MM.1S (cell line): ENCODE results near the gene TLR5.

ENCODE experiments used
- DNase-seq: peaks from one replicate; pipeline ENCODE4 v3.0.0-alpha.2; 2015
- H2AFZ ChIP-seq: fragments of 300-600 bp; sonication (generic); 2 replicates; pipeline ENCODE4 v1.6.0; 2016; ENCODE audit warnings: antibody characterized with exemption, low read length
- H3F3A ChIP-seq: fragments of 300-600 bp; sonication (generic); 2 replicates; pipeline ENCODE4 v1.6.1; 2016; ENCODE audit warnings: mild to moderate bottlenecking, antibody characterized with exemption, low read length, moderate library complexity, mixed read lengths; ENCODE audit not compliant: insufficient read depth
- H3K27ac ChIP-seq: fragments of 300-600 bp; sonication (generic); 2 replicates; pipeline ENCODE4 v1.5.1; 2016; ENCODE audit warnings: mild to moderate bottlenecking, low read length
- H3K27me3 ChIP-seq: fragments of 300-600 bp; sonication (generic); replicated peaks from 2 replicates; pipeline ENCODE4 v1.6.0; 2016; ENCODE audit warnings: low read length; ENCODE audit not compliant: insufficient read depth
- H3K36me3 ChIP-seq: fragments of 300-600 bp; sonication (generic); replicated peaks from 2 replicates; pipeline ENCODE4 v1.6.1; 2016; ENCODE audit warnings: mild to moderate bottlenecking, low read length, mixed read lengths; ENCODE audit not compliant: insufficient read depth
- H3K4me1 ChIP-seq: fragments of 300-600 bp; sonication (generic); 2 replicates; pipeline ENCODE4 v1.6.1; 2016; ENCODE audit warnings: low read length, mixed read lengths
- H3K4me2 ChIP-seq: fragments of 300-600 bp; sonication (generic); 2 replicates; pipeline ENCODE4 v1.6.0; 2016; ENCODE audit warnings: low read depth, low read length
- H3K4me3 ChIP-seq: fragments of 300-600 bp; sonication (generic); 2 replicates; pipeline ENCODE4 v1.5.1; 2016; ENCODE audit warnings: low read length, mixed read lengths
- H3K79me2 ChIP-seq: fragments of 300-600 bp; sonication (generic); 2 replicates; pipeline ENCODE4 v1.6.1; 2016; ENCODE audit warnings: mixed run types, low read length, mixed read lengths
- H3K9ac ChIP-seq: fragments of 300-600 bp; sonication (generic); 2 replicates; pipeline ENCODE4 v1.6.1; 2016; ENCODE audit warnings: low read length, mixed read lengths
- H3K9me2 ChIP-seq: fragments of 300-600 bp; sonication (generic); replicated peaks from 2 replicates; pipeline ENCODE4 v1.6.1; 2016; ENCODE audit warnings: mild to moderate bottlenecking, low read length, mixed read lengths; ENCODE audit not compliant: insufficient read depth
- H3K9me3 ChIP-seq: fragments of 300-600 bp; sonication (generic); replicated peaks from 2 replicates; pipeline ENCODE4 v1.6.1; 2016; ENCODE audit warnings: mild to moderate bottlenecking, low read length, mixed read lengths; ENCODE audit not compliant: insufficient read depth
- H4K20me1 ChIP-seq: fragments of 300-600 bp; sonication (generic); 2 replicates; pipeline ENCODE4 v1.6.1; 2016; ENCODE audit warnings: mild to moderate bottlenecking, low read length, moderate library complexity, mixed read lengths; ENCODE audit not compliant: insufficient read depth
- EZH2 ChIP-seq: fragments of 300-600 bp; sonication (generic); optimal IDR thresholded peaks from 2 replicates; pipeline ENCODE3; 2017; ENCODE audit warnings: low read depth, mild to moderate bottlenecking, antibody characterized with exemption, low read length, mixed read lengths
- EZH2phosphoT487 ChIP-seq: fragments of 300-600 bp; sonication (generic); IDR thresholded peaks from 2 replicates; pipeline ENCODE4 v1.6.1; 2018; ENCODE audit warnings: antibody characterized with exemption, low read length
- TF ChIP-seq, protein P1 (sequence below): fragments of 300-600 bp; sonication (generic); IDR thresholded peaks from 2 replicates; pipeline ENCODE4 v1.5.1; 2016; ENCODE audit warnings: antibody characterized with exemption, low read length, mixed read lengths

Gene TLR5

GRCh38 chr1:223088713-223089240 lies 54.3 kb downstream of the TLR5 start:
- no peaks in the 10 kb centered on the region for H3K9me3 ChIP-seq
- H3F3A ChIP-seq: no peaks in the 10 kb centered on the region
- H3K9me2 ChIP-seq: no peaks in the 10 kb centered on the region
- H3K27me3 ChIP-seq: no peaks in the 10 kb centered on the region
- no peak overlapping the region for H3K27ac ChIP-seq
- H3K4me3 ChIP-seq: no peak overlapping the region
- no peak overlapping the region for H2AFZ ChIP-seq
- no peaks in the 10 kb centered on the region for H3K36me3 ChIP-seq
- no peak overlapping the region for H3K4me2 ChIP-seq
- H4K20me1 ChIP-seq: no peaks in the 10 kb centered on the region
- TF ChIP-seq, protein P1, sequence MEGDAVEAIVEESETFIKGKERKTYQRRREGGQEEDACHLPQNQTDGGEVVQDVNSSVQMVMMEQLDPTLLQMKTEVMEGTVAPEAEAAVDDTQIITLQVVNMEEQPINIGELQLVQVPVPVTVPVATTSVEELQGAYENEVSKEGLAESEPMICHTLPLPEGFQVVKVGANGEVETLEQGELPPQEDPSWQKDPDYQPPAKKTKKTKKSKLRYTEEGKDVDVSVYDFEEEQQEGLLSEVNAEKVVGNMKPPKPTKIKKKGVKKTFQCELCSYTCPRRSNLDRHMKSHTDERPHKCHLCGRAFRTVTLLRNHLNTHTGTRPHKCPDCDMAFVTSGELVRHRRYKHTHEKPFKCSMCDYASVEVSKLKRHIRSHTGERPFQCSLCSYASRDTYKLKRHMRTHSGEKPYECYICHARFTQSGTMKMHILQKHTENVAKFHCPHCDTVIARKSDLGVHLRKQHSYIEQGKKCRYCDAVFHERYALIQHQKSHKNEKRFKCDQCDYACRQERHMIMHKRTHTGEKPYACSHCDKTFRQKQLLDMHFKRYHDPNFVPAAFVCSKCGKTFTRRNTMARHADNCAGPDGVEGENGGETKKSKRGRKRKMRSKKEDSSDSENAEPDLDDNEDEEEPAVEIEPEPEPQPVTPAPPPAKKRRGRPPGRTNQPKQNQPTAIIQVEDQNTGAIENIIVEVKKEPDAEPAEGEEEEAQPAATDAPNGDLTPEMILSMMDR: no peak
- TF ChIP-seq EZH2 (no peak), EZH2phosphoT487 (no peak)
- H3K4me1 ChIP-seq: no peaks in the 10 kb centered on the region
- no peaks in the 10 kb centered on the region for H3K79me2 ChIP-seq
- DNase-seq: no peak
- H3K9ac ChIP-seq: no peak overlapping the region

GRCh38 chr1:223087291-223088255 lies 55.5 kb downstream of the TLR5 start:
- H3K27me3 ChIP-seq: peaks cover 4% of the 10 kb centered on the region; the same call in 1 of the 2 replicates
- H4K20me1 ChIP-seq: no peaks in the 10 kb centered on the region
- H3K9me3 ChIP-seq: no peaks in the 10 kb centered on the region
- no peak overlapping the region for H3K4me3 ChIP-seq
- H3K27ac ChIP-seq: no peak overlapping the region
- H3K4me2 ChIP-seq: no peak overlapping the region
- TF ChIP-seq, protein P1: no peak
- TF ChIP-seq EZH2phosphoT487: no peak
- no peak overlapping the region for H2AFZ ChIP-seq
- no peaks in the 10 kb centered on the region for H3K9me2 ChIP-seq
- H3K36me3 ChIP-seq: no peaks in the 10 kb centered on the region
- DNase-seq: no peak
- H3K79me2 ChIP-seq: no peaks in the 10 kb centered on the region
- H3F3A ChIP-seq: no peaks in the 10 kb centered on the region
- H3K4me1 ChIP-seq: no peaks in the 10 kb centered on the region
- H3K9ac ChIP-seq: no peak overlapping the region

DNA sequence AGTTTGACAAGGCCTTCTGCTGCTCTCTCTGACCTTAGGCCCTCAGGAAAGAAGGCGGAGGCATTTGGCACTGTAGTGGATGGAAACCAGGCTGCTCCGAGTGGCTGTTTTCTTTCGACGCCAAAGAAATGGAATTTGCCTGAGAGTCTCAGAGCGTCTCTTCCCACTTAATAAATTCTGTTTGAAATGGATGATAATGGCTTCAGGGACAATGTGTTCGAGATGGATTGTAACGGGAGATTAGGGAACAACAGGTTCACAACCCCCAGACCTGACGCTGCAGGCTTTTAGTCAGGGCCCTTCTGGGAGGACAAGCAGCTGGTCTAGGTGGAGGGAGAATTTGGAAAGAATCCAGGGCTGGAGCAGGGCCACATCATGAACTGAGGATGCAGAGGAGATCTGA lies 58.6 kb downstream of the TLR5 start:
- H2AFZ ChIP-seq: no peak overlapping the region
- H3K9me3 ChIP-seq: no peaks in the 10 kb centered on the region
- DNase-seq: no peak
- H3F3A ChIP-seq: no peaks in the 10 kb centered on the region
- peaks cover 12% of the 10 kb centered on the region for H3K27me3 ChIP-seq
- no peaks in the 10 kb centered on the region for H4K20me1 ChIP-seq
- no peak overlapping the region for H3K9ac ChIP-seq
- no peaks in the 10 kb centered on the region for H3K9me2 ChIP-seq
- H3K27ac ChIP-seq: no peak overlapping the region
- no peaks in the 10 kb centered on the region for H3K79me2 ChIP-seq
- H3K4me1 ChIP-seq: no peaks in the 10 kb centered on the region
- TF ChIP-seq EZH2: no peak
- TF ChIP-seq, protein P1: no peak
- no peak for TF ChIP-seq EZH2phosphoT487
- no peak overlapping the region for H3K4me3 ChIP-seq
- no peak overlapping the region for H3K4me2 ChIP-seq
- H3K36me3 ChIP-seq: no peaks in the 10 kb centered on the region
